ENCODE measurements around the gene OPA1. TPM values are rescaled to one million over a fixed set of nuclear protein-coding genes. Genes with fewer than 3 reads are reported as not detected.

OPA1 gene
- total and polyA plus RNA-seq, 2 experiments from 2014 or later = 29.0 to 42.2 TPM

GRCh38 chr3:193734737-193735366 is 141.8 kb downstream of the OPA1 start:
- Histone ChIP-seq H3K4me3 (no peak overlapping the region), H3K9me2 (ENCODE audit: insufficient read depth) (no peaks in the 10 kb centered on the region), H2AFZ (no peak overlapping the region), H4K20me1 (ENCODE audit: insufficient read depth) (no peaks in the 10 kb centered on the region), H3K9ac (no peak overlapping the region), H3K4me1 (ENCODE audit: insufficient read depth) (peaks cover 11% of the 10 kb centered on the region), H3K27ac (no peak overlapping the region), H3K9me3 (ENCODE audit: low read depth) (no peaks in the 10 kb centered on the region), H3K36me3 (ENCODE audit: low read depth) (no peaks in the 10 kb centered on the region), H3K27me3 (replicated peaks; ENCODE audit: insufficient read depth) (no peaks in the 10 kb centered on the region), H3K4me2 (ENCODE audit: unreplicated experiment) (no peak overlapping the region), H3F3A (ENCODE audit: insufficient read depth) (no peaks in the 10 kb centered on the region), H3K79me2 (ENCODE audit: insufficient read depth) (no peaks in the 10 kb centered on the region)
- in situ Hi-C loops (cut with MboI) = no loop called here
- no peak for DNase-seq
- TF ChIP-seq EZH2 (IDR thresholded peaks at IDR 0.05; ENCODE audit: insufficient read depth, poor library complexity, severe bottlenecking) (no peak), EZH2phosphoT487 (IDR thresholded peaks at IDR 0.05; ENCODE audit: insufficient read depth, low read depth) (no peak)
- 78 to 80% methylated on average over 15 of the region's 15 CpGs for WGBS, 2 experiments (ENCODE audit: low coverage in 1 of 2, low lambda C conversion rate in 2 of 2, missing lambda C conversion rate in 2 of 2)

- no peak overlapping the region for H2AFZ ChIP-seq
- no peaks in the 10 kb centered on the region for H3K27me3 ChIP-seq (replicated peaks; ENCODE audit: insufficient read depth)
- H3K4me2 ChIP-seq (ENCODE audit: unreplicated experiment) = no peak overlapping the region
- H3K4me1 ChIP-seq (ENCODE audit: insufficient read depth) = peaks cover 11% of the 10 kb centered on the region
- in situ Hi-C loops (cut with MboI) = no loop called here
- no peaks in the 10 kb centered on the region for H4K20me1 ChIP-seq (ENCODE audit: insufficient read depth)
- no peak overlapping the region for H3K4me3 ChIP-seq
- H3K9ac ChIP-seq = no peak overlapping the region
- H3K27ac ChIP-seq = no peak overlapping the region
- H3K36me3 ChIP-seq (ENCODE audit: low read depth) = no peaks in the 10 kb centered on the region
- TF ChIP-seq EZH2 (IDR thresholded peaks at IDR 0.05; ENCODE audit: insufficient read depth, poor library complexity, severe bottlenecking) (no peak), EZH2phosphoT487 (IDR thresholded peaks at IDR 0.05; ENCODE audit: insufficient read depth, low read depth) (no peak)
- H3K9me3 ChIP-seq (ENCODE audit: low read depth) = no peaks in the 10 kb centered on the region
- H3K79me2 ChIP-seq (ENCODE audit: insufficient read depth) = no peaks in the 10 kb centered on the region
- no peaks in the 10 kb centered on the region for H3K9me2 ChIP-seq (ENCODE audit: insufficient read depth)
- no peaks in the 10 kb centered on the region for H3F3A ChIP-seq (ENCODE audit: insufficient read depth)
- DNase-seq = no peak
Observed at GRCh38 chr3:193735850-193736249, 142.8 kb downstream of the OPA1 start.

- whole genome bisulfite sequencing, 2 experiments (ENCODE audit: low coverage in 1 of 2, low lambda C conversion rate in 2 of 2, missing lambda C conversion rate in 2 of 2) = 80% methylated on average over 8 of the region's 8 CpGs
- H3K9me3 ChIP-seq (ENCODE audit: low read depth) = no peaks in the 10 kb centered on the region
Observed at GRCh38 chr3:193736616-193737015, 143.6 kb downstream of the OPA1 start.

GRCh38 chr3:193737191-193737751 is 144.3 kb downstream of the OPA1 start:
- Histone ChIP-seq H3K36me3 (ENCODE audit: low read depth) (no peaks in the 10 kb centered on the region), H3F3A (ENCODE audit: insufficient read depth) (no peaks in the 10 kb centered on the region), H3K27me3 (replicated peaks; ENCODE audit: insufficient read depth) (no peaks in the 10 kb centered on the region), H3K9ac (no peak overlapping the region), H3K4me2 (ENCODE audit: unreplicated experiment) (no peak overlapping the region), H3K27ac (no peak overlapping the region), H3K4me3 (no peak overlapping the region), H4K20me1 (ENCODE audit: insufficient read depth) (no peaks in the 10 kb centered on the region), H3K9me2 (ENCODE audit: insufficient read depth) (no peaks in the 10 kb centered on the region), H3K4me1 (ENCODE audit: insufficient read depth) (peaks cover 8% of the 10 kb centered on the region), H2AFZ (no peak overlapping the region), H3K79me2 (ENCODE audit: insufficient read depth) (no peaks in the 10 kb centered on the region), H3K9me3 (ENCODE audit: low read depth) (no peaks in the 10 kb centered on the region)
- 86 to 88% methylated on average over 17 of the region's 17 CpGs for WGBS, 2 experiments (ENCODE audit: low coverage in 1 of 2, low lambda C conversion rate in 2 of 2, missing lambda C conversion rate in 2 of 2)
- in situ Hi-C loops (cut with MboI) = no loop called here
- no peak for TF ChIP-seq EZH2phosphoT487 (IDR thresholded peaks at IDR 0.05; ENCODE audit: insufficient read depth, low read depth)
- TF ChIP-seq EZH2 (IDR thresholded peaks at IDR 0.05; ENCODE audit: insufficient read depth, poor library complexity, severe bottlenecking) = no peak
- DNase-seq = no peak

More at GRCh38 chr3:193736616-193737015, 143.6 kb downstream of the OPA1 start:
- Histone ChIP-seq H3K27ac (no peak overlapping the region), H3K4me2 (ENCODE audit: unreplicated experiment) (no peak overlapping the region), H3K4me1 (ENCODE audit: insufficient read depth) (peaks cover 11% of the 10 kb centered on the region), H4K20me1 (ENCODE audit: insufficient read depth) (no peaks in the 10 kb centered on the region), H3K36me3 (ENCODE audit: low read depth) (no peaks in the 10 kb centered on the region), H2AFZ (no peak overlapping the region), H3K4me3 (no peak overlapping the region), H3K27me3 (replicated peaks; ENCODE audit: insufficient read depth) (no peaks in the 10 kb centered on the region), H3K79me2 (ENCODE audit: insufficient read depth) (no peaks in the 10 kb centered on the region), H3K9ac (no peak overlapping the region), H3F3A (ENCODE audit: insufficient read depth) (no peaks in the 10 kb centered on the region), H3K9me2 (ENCODE audit: insufficient read depth) (no peaks in the 10 kb centered on the region)
- no peak for DNase-seq
- TF ChIP-seq EZH2phosphoT487 (IDR thresholded peaks at IDR 0.05; ENCODE audit: insufficient read depth, low read depth) (no peak), EZH2 (IDR thresholded peaks at IDR 0.05; ENCODE audit: insufficient read depth, poor library complexity, severe bottlenecking) (no peak)
- in situ Hi-C loops (cut with MboI) = no loop called here
